Mammary epithelial cell (primary cell): ENCODE data around the gene PCSK5.

Source experiments
- CTCF ChIP-seq, 2 donors: IDR thresholded peaks in 1 of 2; conservative IDR thresholded peaks in 1 of 2; 2 replicates each; pipeline ENCODE4 v1.5.1; 2011 to 2012; ENCODE audit warnings: inconsistent platforms in 2 of 2, low read length in 2 of 2, mild to moderate bottlenecking in 2 of 2, control low read depth in 1 of 2, low read depth in 1 of 2; ENCODE audit not compliant: insufficient read depth in 1 of 2; ENCODE audit errors: extremely low read depth in 1 of 2
- EZH2 ChIP-seq: IDR thresholded peaks from 2 replicates; pipeline ENCODE4 v1.6.1; 2012; ENCODE audit warnings: low read length, inconsistent platforms, borderline replicate concordance

- no peak for TF ChIP-seq CTCF (conservative IDR thresholded peaks at IDR 0.05 in 1 of 2, IDR thresholded peaks at IDR 0.05 in 1 of 2; ENCODE audit: extremely low read depth in 1 of 2, insufficient read depth in 1 of 2, low read depth in 1 of 2, low read length in 2 of 2)
- TF ChIP-seq EZH2 = no peak
Measured at GRCh38 chr9:76333388-76333787, 442.9 kb downstream of the PCSK5 start.
